ENCODE data around the gene PDGFRB.

DNA sequence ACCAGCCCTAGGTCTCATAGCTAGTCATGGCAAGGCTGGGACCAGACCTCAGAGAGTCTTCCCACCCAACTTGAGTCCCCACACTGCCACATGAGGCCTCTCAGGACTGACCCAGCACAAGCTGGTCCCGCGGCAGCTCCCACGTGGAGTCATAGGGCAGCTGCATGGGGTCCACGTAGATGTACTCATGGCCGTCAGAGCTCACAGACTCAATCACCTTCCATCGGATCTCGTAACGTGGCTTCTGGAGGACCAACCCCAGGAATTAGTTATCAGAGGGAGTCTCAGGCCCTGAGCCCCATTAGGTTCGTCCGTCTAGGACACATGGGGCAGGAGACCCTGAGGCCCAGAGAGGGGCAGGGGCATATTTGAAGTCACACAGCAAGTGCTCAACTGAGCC, 30.3 kb downstream of the PDGFRB start:
- TF ChIP-seq CTCF (IDR thresholded peaks at IDR 0.05): no peak
- no peak for TF ChIP-seq POLR2AphosphoS5 (IDR thresholded peaks at IDR 0.05)
